Activated CD4-positive, CD25-positive, alpha-beta regulatory T cell (primary cell): ENCODE measurements around the gene PRKCZ.

ENCODE experiments used
- DNase-seq, 4 experiments: peaks; one replicate each; lab custom pipeline; 2025; lab: John Stamatoyannopoulos, UW

PRKCZ gene

GRCh38 chr1:2179283-2180013, 129.2 kb downstream of the PRKCZ start:
- DNase-seq: no peak

GRCh38 chr1:2180297-2181245, 130.4 kb downstream of the PRKCZ start:
- DNase-seq: no peak

- DNase-seq: no peak
Measured at GRCh38 chr1:2181271-2181670, 131.1 kb downstream of the PRKCZ start.

- no peak for DNase-seq
Measured at GRCh38 chr1:2181752-2182151, 131.5 kb downstream of the PRKCZ start.

- no peak for DNase-seq
Measured at GRCh38 chr1:2182376-2182775, 132.2 kb downstream of the PRKCZ start.

GRCh38 chr1:2183937-2184334, 133.7 kb downstream of the PRKCZ start:
- DNase-seq: no peak

- DNase-seq: no peak
Measured at GRCh38 chr1:2184531-2184930, 134.3 kb downstream of the PRKCZ start.

- no peak for DNase-seq
Measured at GRCh38 chr1:2184934-2185333, 134.7 kb downstream of the PRKCZ start.

- DNase-seq: no peak
Measured at GRCh38 chr1:2185880-2186855, 136.0 kb downstream of the PRKCZ start.

- DNase-seq: no peak
Measured at GRCh38 chr1:2186901-2187300, 136.7 kb downstream of the PRKCZ start.

- DNase-seq: no peak
Measured at GRCh38 chr1:2187619-2188018, 137.4 kb downstream of the PRKCZ start.

GRCh38 chr1:2188336-2188735, 138.1 kb downstream of the PRKCZ start:
- DNase-seq: no peak

GRCh38 chr1:2189459-2190425, 139.5 kb downstream of the PRKCZ start:
- peak; percentile 71 to 80 (median 78) for DNase-seq

GRCh38 chr1:2190491-2190976, 140.3 kb downstream of the PRKCZ start:
- no peak for DNase-seq

GRCh38 chr1:2192031-2192995, 142.1 kb downstream of the PRKCZ start:
- DNase-seq: no peak

- DNase-seq: no peak
Measured at GRCh38 chr1:2193514-2194281, 143.5 kb downstream of the PRKCZ start.

- peak; percentile 65 to 83 (median 72) for DNase-seq
Measured at GRCh38 chr1:2194319-2194897, 144.2 kb downstream of the PRKCZ start, which contains the start of gene FAAP20. TSS of gene FAAP20 (minus strand) at chr1:2194772. CDS start at chr1:2194749, 23 bp downstream.
